WTC11 (cell line): Measurements from ENCODE around the gene CT83. TPM values are rescaled to one million over a fixed set of nuclear protein-coding genes. Genes with fewer than 3 reads are reported as not detected.

Experiments used
- ATAC-seq: fragments of 200-7000 bp; cut with Tn5 transposase; 2 replicates; pipeline ENCODE4 v1.10.0; 2021; ENCODE audit warnings: mild to moderate bottlenecking, moderate library complexity
- Bru-seq: library from RNA; stranded (reverse); fragments of 400-500 nt; gene quantifications from one replicate; lab custom pipeline; 2021; lab: Mats Ljungman, UMichigan
- CTCF ChIA-PET: fragments of 300-600 bp; sonication (Branson Sonifier 250); formaldehyde crosslinking; loops from one replicate; lab custom pipeline; 2021; ENCODE audit warnings: antibody characterized with exemption; lab: Charles Lee
- POLR2A ChIA-PET: fragments of 350-600 bp; sonication (Branson Sonifier 250); formaldehyde crosslinking; loops from one replicate; lab custom pipeline; 2021; ENCODE audit warnings: antibody characterized with exemption; lab: Charles Lee
- DNase-seq: peaks from one replicate; pipeline ENCODE4 v3.0.0; 2021; ENCODE audit warnings: low spot score
- H3K27ac Mint-ChIP-seq: 2 replicates; pipeline ENCODE4 v1.8.0; 2021; ENCODE audit warnings: mixed read lengths
- H3K27me3 Mint-ChIP-seq: 2 replicates; pipeline ENCODE4 v1.8.0; 2021; ENCODE audit warnings: low read depth, mild to moderate bottlenecking, moderate library complexity, mixed read lengths
- H3K36me3 Mint-ChIP-seq: 2 replicates; pipeline ENCODE4 v1.8.0; 2021; ENCODE audit warnings: mixed read lengths
- H3K4me1 Mint-ChIP-seq: 2 replicates; pipeline ENCODE4 v1.8.0; 2022; ENCODE audit warnings: mixed read lengths
- H3K4me3 Mint-ChIP-seq: 2 replicates; pipeline ENCODE4 v1.8.0; 2021; ENCODE audit warnings: mild to moderate bottlenecking, moderate library complexity, mixed read lengths
- H3K9me3 Mint-ChIP-seq: 2 replicates; pipeline ENCODE4 v1.8.0; 2021; ENCODE audit warnings: mixed read lengths
- AFF4 ChIP-seq: sonication (generic); formaldehyde crosslinking; IDR thresholded peaks from 2 replicates; pipeline ENCODE4 v1.8.1; 2023; ENCODE audit warnings: mild to moderate bottlenecking, missing genetic modification reagents, borderline replicate concordance
- ATF1 ChIP-seq: sonication (generic); formaldehyde crosslinking; IDR thresholded peaks from 2 replicates; pipeline ENCODE4 v1.8.1; 2023; ENCODE audit warnings: mild to moderate bottlenecking, moderate library complexity, missing genetic modification reagents
- ATF2 ChIP-seq: sonication (generic); formaldehyde crosslinking; IDR thresholded peaks from 2 replicates; pipeline ENCODE4 v1.8.1; 2022; ENCODE audit warnings: low read depth, missing genetic modification reagents, borderline replicate concordance
- E2F4 ChIP-seq: sonication (generic); formaldehyde crosslinking; IDR thresholded peaks from 2 replicates; pipeline ENCODE4 v1.8.1; 2022; ENCODE audit warnings: low read depth, mild to moderate bottlenecking, moderate library complexity, missing genetic modification reagents, borderline replicate concordance
- FOXK1 ChIP-seq: sonication (generic); formaldehyde crosslinking; IDR thresholded peaks from 2 replicates; pipeline ENCODE4 v1.8.0; 2022; ENCODE audit warnings: mild to moderate bottlenecking, moderate library complexity, missing genetic modification reagents
- GRHL2 ChIP-seq: fragments of 250-450 bp; sonication (Bioruptor Pico); IDR thresholded peaks from 2 replicates; pipeline ENCODE4 v1.8.0; 2022; ENCODE audit warnings: mild to moderate bottlenecking, moderate library complexity; ENCODE audit not compliant: insufficient replicate concordance, severe bottlenecking
- GTF2I ChIP-seq: fragments of 250-450 bp; sonication (Bioruptor Pico); conservative IDR thresholded peaks from 2 replicates; pipeline ENCODE4 v1.4.0; 2021; ENCODE audit warnings: mild to moderate bottlenecking
- MAX ChIP-seq: sonication (generic); formaldehyde crosslinking; IDR thresholded peaks from 2 replicates; pipeline ENCODE4 v1.8.0; 2022; ENCODE audit warnings: mild to moderate bottlenecking, missing genetic modification reagents
- NFATC4 ChIP-seq: fragments of 250-450 bp; sonication (Bioruptor Pico); IDR thresholded peaks from 2 replicates; pipeline ENCODE4 v1.9.0; 2021; ENCODE audit warnings: mild to moderate bottlenecking
- RORB ChIP-seq: fragments of 250-450 bp; sonication (Bioruptor Pico); IDR thresholded peaks from 2 replicates; pipeline ENCODE4 v1.9.0; 2021; ENCODE audit warnings: mild to moderate bottlenecking
- SMAD3 ChIP-seq: sonication (generic); formaldehyde crosslinking; IDR thresholded peaks from 2 replicates; pipeline ENCODE4 v1.8.0; 2022; ENCODE audit warnings: missing genetic modification reagents, mild to moderate bottlenecking, borderline replicate concordance
- SOX15 ChIP-seq: fragments of 250-450 bp; sonication (Bioruptor Pico); IDR thresholded peaks from 2 replicates; pipeline ENCODE4 v1.9.0; 2021; ENCODE audit warnings: mild to moderate bottlenecking
- SP1 ChIP-seq: sonication (generic); formaldehyde crosslinking; conservative IDR thresholded peaks from 2 replicates; pipeline ENCODE4 v1.8.1; 2022; ENCODE audit warnings: missing genetic modification reagents
- USF1 ChIP-seq: sonication (generic); formaldehyde crosslinking; IDR thresholded peaks from 2 replicates; pipeline ENCODE4 v1.8.0; 2022; ENCODE audit warnings: mild to moderate bottlenecking, missing genetic modification reagents
- ZNF138 ChIP-seq: sonication (generic); formaldehyde crosslinking; conservative IDR thresholded peaks from 2 replicates; pipeline ENCODE4 v1.8.1; 2022; ENCODE audit warnings: mild to moderate bottlenecking, moderate library complexity, missing genetic modification reagents
- ZNF281 ChIP-seq: sonication (generic); formaldehyde crosslinking; IDR thresholded peaks from 2 replicates; pipeline ENCODE4 v1.8.0; 2023; ENCODE audit warnings: mild to moderate bottlenecking, missing genetic modification reagents
- ZNF425 ChIP-seq: fragments of 250-450 bp; sonication (Bioruptor Pico); conservative IDR thresholded peaks from 2 replicates; pipeline ENCODE4 v1.9.0; 2021; ENCODE audit warnings: mild to moderate bottlenecking
- ZNF512 ChIP-seq: sonication (generic); formaldehyde crosslinking; IDR thresholded peaks from 2 replicates; pipeline ENCODE4 v1.8.1; 2022; ENCODE audit warnings: missing genetic modification reagents, borderline replicate concordance
- long read RNA-seq, 3 experiments: library from RNA in 1 of 3; library from capped mRNA in 1 of 3; library from polyadenylated mRNA in 1 of 3; unstranded in 2 of 3; stranded (forward) in 1 of 3; transcript quantifications; one replicate each; pipeline ENCODE4 v2.0.0, GENCODE V29; 2021
- total RNA-seq: library from RNA; stranded (reverse); gene quantifications from 3 replicates; pipeline ENCODE4 v1.2.3, GENCODE V29; 2021

Gene CT83
- not detected in 3 replicates for total RNA-seq
- not detected for Bru-seq, nascent RNA
- long read RNA-seq, experiment 1, result 0 reads
- long read RNA-seq, experiment 2, result 0 reads
- long read RNA-seq, experiment 3, result 0 reads

- no peaks in the 10 kb centered on the region for H3K4me1 Mint-ChIP-seq
These were observed at the start of gene CT83 for GRCh38 chrX:116462822-116463221. Gene CT83, minus strand, starts transcription at chrX:116462976. Its CDS starts 120 bp downstream, at chrX:116462856.

GRCh38 chrX:116499780-116500179 lies 37.0 kb upstream of the CT83 start:
- TF ChIP-seq FOXK1 (no peak), GTF2I (CRISPR knock-in tag) (no peak), NFATC4 (no peak), MAX (CRISPR knock-in tag) (no peak), GRHL2 (CRISPR knock-in tag) (no peak), ZNF281 (CRISPR knock-in tag) (no peak), E2F4 (CRISPR knock-in tag) (no peak), ATF2 (CRISPR knock-in tag) (no peak), ATF1 (CRISPR knock-in tag) (no peak), SMAD3 (CRISPR knock-in tag) (no peak), RORB (no peak), ZNF512 (CRISPR knock-in tag) (no peak), SOX15 (CRISPR knock-in tag) (no peak), SP1 (no peak), ZNF138 (CRISPR knock-in tag) (no peak), AFF4 (CRISPR knock-in tag) (no peak), ZNF425 (CRISPR knock-in tag) (no peak)
- Mint-ChIP-seq H3K4me3 (no peak overlapping the region), H3K36me3 (no peaks in the 10 kb centered on the region), H3K27me3 (no peaks in the 10 kb centered on the region; the same call in none of the 2 replicates), H3K9me3 (no peaks in the 10 kb centered on the region), H3K27ac (no peak overlapping the region), H3K4me1 (no peaks in the 10 kb centered on the region)
- ATAC-seq (no peak), DNase-seq (no peak)
- ChIA-PET POLR2A (no interaction called here), CTCF (no interaction called here)

More at GRCh38 chrX:116462822-116463221, at the start of gene CT83:
- Mint-ChIP-seq H3K27ac (no peak within 1 kb of the TSS), H3K27me3 (no peaks in the 10 kb centered on the region; the same call in 1 of the 2 replicates), H3K4me3 (no peak within 1 kb of the TSS; the same call in 1 of the 2 replicates), H3K36me3 (no peaks in the 10 kb centered on the region), H3K9me3 (no peaks in the 10 kb centered on the region)
- ChIA-PET CTCF (no interaction called here), POLR2A (no interaction called here)
- ATAC-seq (no peak), DNase-seq (no peak)
- TF ChIP-seq USF1 (CRISPR knock-in tag), result no peak
